Right lobe of liver (tissue), 6 donors: ENCODE data around the gene SLC8A2. TPM values are rescaled to one million over a fixed set of nuclear protein-coding genes. Genes with fewer than 3 reads are reported as not detected.

ENCODE experiments used
- ATAC-seq, 4 donors: fragments of 200-7000 bp; cut with Tn5 transposase; one replicate each; pipeline ENCODE4 v1.9.1; 2020; ENCODE audit warnings: mild to moderate bottlenecking in 4 of 4, moderate library complexity in 4 of 4
- DNase-seq, 3 donors: peaks; one replicate each; pipeline ENCODE4 v3.0.0-alpha.2; 2020
- H3K27ac ChIP-seq, 3 donors: fragments of 200-600 bp; one replicate each; pipeline ENCODE4 v1.8.0; 2022
- H3K27me3 ChIP-seq, 2 donors: fragments of 200-600 bp; one replicate each; pipeline ENCODE4 v1.8.0; 2022
- H3K36me3 ChIP-seq, 4 donors: fragments of 200-600 bp; sonication (generic) in 1 of 4; one replicate each; pipeline versions ENCODE4 v1.5.1 to v1.8.0; 2017 to 2022; ENCODE audit warnings: control low read depth in 1 of 4
- H3K4me1 ChIP-seq, 4 donors: fragments of 200-600 bp; sonication (generic) in 1 of 4; one replicate each; pipeline versions ENCODE4 v1.5.1 to v1.8.0; 2017 to 2022; ENCODE audit warnings: control low read depth in 1 of 4
- H3K4me3 ChIP-seq, 3 donors: fragments of 200-600 bp; one replicate each; pipeline ENCODE4 v1.8.0; 2022
- H3K9me3 ChIP-seq, 4 donors: fragments of 200-600 bp; sonication (generic) in 1 of 4; one replicate each; pipeline versions ENCODE4 v1.5.1 to v1.8.0; 2017 to 2022; ENCODE audit warnings: control low read depth in 1 of 4
- CTCF ChIP-seq, 4 donors: fragments of 200-600 bp in 3 of 4; fragments of 450-650 bp in 1 of 4; IDR thresholded peaks; one replicate each; pipeline versions ENCODE4 v1.5.1 to v1.8.0; 2016 to 2022; ENCODE audit warnings: antibody characterized with exemption in 4 of 4, mild to moderate bottlenecking in 2 of 4
- POLR2A ChIP-seq: fragments of 450-650 bp; IDR thresholded peaks from one replicate; pipeline ENCODE4 v1.6.1; 2017; ENCODE audit warnings: antibody characterized with exemption, mild to moderate bottlenecking
- WGBS: methylation state at CpG from one replicate; pipeline ENCODE4 v1.1.6; 2018; ENCODE audit warnings: low coverage, low lambda C conversion rate; ENCODE audit not compliant: insufficient coverage; ENCODE audit errors: missing lambda C conversion rate; 5-methylcytosine and 5-hydroxymethylcytosine counted together
- intact Hi-C, 2 donors: fragments of 100-400 bp; cut with DNase I; formaldehyde crosslinking; loops; one replicate each; pipeline versions ENCODE4 v1.11.2 to v1.14.1; 2022
- total RNA-seq, 6 experiments: library from RNA; depleted of rRNA in 2 of 6; stranded (reverse); fragments of >200 nt in 2 of 6; fragmentation: NEBNext Ultra II Directional in 3 of 6; extraction: Animal tissue kit (Norgen Biotek cat#: 25700) in 3 of 6; gene quantifications; one replicate each; pipeline versions ENCODE4 v1.1.0 to v1.2.4, GENCODE V29; 2016 to 2023
- donor health status: DM: no; HTN: yes; CAD: no.
- donor health status: DM: no; HTN: no; CAD: no.
- donor health status: DM: no; HTN: no; CAD: no.
- donor health status: DM: no; HTN: yes; CAD: no.
- donor health status: DM: no; HTN: yes; CAD: no.

SLC8A2 gene
- total RNA-seq, 6 experiments from 2014 or later, result 0.13 TPM; not detected in 5

GRCh38 chr19:47432091-47432490 is 39.6 kb downstream of the SLC8A2 start:
- no peak for TF ChIP-seq CTCF (IDR thresholded peaks at IDR 0.05)
- Histone ChIP-seq H3K4me3 (no peak overlapping the region), H3K36me3 (no peaks in the 10 kb centered on the region), H3K27ac (no peak overlapping the region), H3K27me3 (peaks cover 0 to 15% of the 10 kb centered on the region in 2 donors), H3K9me3 (no peaks in the 10 kb centered on the region), H3K4me1 (peaks cover 0 to 9% (median 4%) of the 10 kb centered on the region in 4 donors)
- DNase-seq, result no peak
- 73% methylated on average over 2 of the region's 18 CpGs for WGBS
- no peak for ATAC-seq
- intact Hi-C loops, result loop anchor here in 1 of 2 donors (10.0 kb wide), 1 partner anchor 93 kb away; no protein-coding TSS in a partner anchor

- TF ChIP-seq POLR2A, result no peak
- TF ChIP-seq CTCF (IDR thresholded peaks at IDR 0.05), result peak in 3 of 4 donors; percentile 10 to 30 (median 13)
- H3K27me3 ChIP-seq, result peaks cover 0 to 15% of the 10 kb centered on the region in 2 donors
- H3K36me3 ChIP-seq, result no peaks in the 10 kb centered on the region
- H3K9me3 ChIP-seq, result no peaks in the 10 kb centered on the region
- peak; percentile 18 to 50 (median 36) for ATAC-seq
- WGBS, result 10% methylated on average over 14 of the region's 69 CpGs
- H3K4me3 ChIP-seq, result peak overlapping the region in 1 of 3 donors; percentile 18
- intact Hi-C loops, result loop anchor here in 1 of 2 donors (10.0 kb wide), 1 partner anchor 95 kb away; no protein-coding TSS in a partner anchor
- peaks cover 0 to 9% (median 4%) of the 10 kb centered on the region in 4 donors for H3K4me1 ChIP-seq
- peak in 1 of 3 donors; percentile 56 for DNase-seq
- no peak overlapping the region for H3K27ac ChIP-seq
Measured at GRCh38 chr19:47430041-47430802, 41.5 kb downstream of the SLC8A2 start.

GRCh38 chr19:47429140-47429793 is 42.4 kb downstream of the SLC8A2 start:
- Histone ChIP-seq H3K4me1 (peaks cover 0 to 9% (median 4%) of the 10 kb centered on the region in 4 donors), H3K9me3 (no peaks in the 10 kb centered on the region), H3K36me3 (no peaks in the 10 kb centered on the region), H3K27me3 (peaks cover 0 to 15% of the 10 kb centered on the region in 2 donors), H3K27ac (no peak overlapping the region), H3K4me3 (no peak overlapping the region)
- WGBS, result 28% methylated on average over 17 of the region's 20 CpGs
- TF ChIP-seq CTCF (IDR thresholded peaks at IDR 0.05) (no peak), POLR2A (no peak)
- no peak for DNase-seq
- ATAC-seq, result no peak
- intact Hi-C loops, result no loop called here

GRCh38 chr19:47428177-47428894 is 43.4 kb downstream of the SLC8A2 start:
- intact Hi-C loops, result no loop called here
- ATAC-seq, result peak; percentile 63 to 87 (median 74)
- H3K27me3 ChIP-seq, result peaks cover 0 to 15% of the 10 kb centered on the region in 2 donors

More at GRCh38 chr19:47428177-47428894, 43.4 kb downstream of the SLC8A2 start:
- Histone ChIP-seq H3K4me1 (peaks cover 0 to 9% (median 4%) of the 10 kb centered on the region in 4 donors), H3K9me3 (no peaks in the 10 kb centered on the region), H3K4me3 (no peak overlapping the region), H3K27ac (no peak overlapping the region), H3K36me3 (no peaks in the 10 kb centered on the region)
- DNase-seq, result peak in 2 of 3 donors; percentile 61 to 81
- TF ChIP-seq CTCF (IDR thresholded peaks at IDR 0.05) (no peak), POLR2A (no peak)
- WGBS, result 3% methylated on average over 27 of the region's 27 CpGs
